PC-3 (cell line): ENCODE measurements around the gene C1QL2. TPM values are rescaled to one million over a fixed set of nuclear protein-coding genes. Genes with fewer than 3 reads are reported as not detected.

Experiments
- ATAC-seq: fragments of 200-7000 bp; cut with Tn5 transposase; 2 replicates; pipeline ENCODE4 v1.9.1; 2020; ENCODE audit warnings: mild to moderate bottlenecking, moderate library complexity
- BruUV-seq: library from RNA; stranded (reverse); fragments of 400-500 nt; replicated peaks from 2 replicates; lab custom pipeline; 2021; lab: Mats Ljungman, UMichigan
- CTCF ChIA-PET: fragments of 300-600 bp; sonication (Branson Sonifier 250); formaldehyde crosslinking; loops from one replicate; lab custom pipeline; 2022; ENCODE audit warnings: antibody characterized with exemption; lab: Charles Lee
- POLR2A ChIA-PET: fragments of 300-600 bp; sonication (Branson Sonifier 250); formaldehyde crosslinking; loops from one replicate; lab custom pipeline; 2022; ENCODE audit warnings: antibody characterized with exemption; ENCODE audit not compliant: unreplicated experiment; lab: Charles Lee
- DNase-seq: peaks from one replicate; pipeline ENCODE4 v3.0.0-alpha.2; 2015
- H2AFZ ChIP-seq: fragments of 300-600 bp; sonication (generic); 2 replicates; pipeline ENCODE4 v1.6.0; 2016; ENCODE audit warnings: antibody characterized with exemption, low read length
- H3F3A ChIP-seq: fragments of 300-600 bp; sonication (generic); one replicate; pipeline ENCODE4 v1.6.0; 2017; ENCODE audit warnings: antibody characterized with exemption, low read length, control low read depth, mild to moderate bottlenecking; ENCODE audit not compliant: unreplicated experiment
- H3K27ac ChIP-seq: fragments of 300-600 bp; sonication (generic); 2 replicates; pipeline ENCODE4 v1.5.1; 2016; ENCODE audit warnings: mild to moderate bottlenecking, low read length
- H3K27me3 ChIP-seq: fragments of 300-600 bp; sonication (generic); 2 replicates; pipeline ENCODE4 v1.6.1; 2016; ENCODE audit warnings: low read length, mixed read lengths
- H3K36me3 ChIP-seq: fragments of 300-600 bp; sonication (generic); 2 replicates; pipeline ENCODE4 v1.6.1; 2016; ENCODE audit warnings: low read depth, mixed run types, low read length, mixed read lengths
- H3K4me1 ChIP-seq: fragments of 300-600 bp; sonication (generic); 2 replicates; pipeline ENCODE4 v1.5.1; 2016; ENCODE audit warnings: low read length; ENCODE audit not compliant: insufficient read depth
- H3K4me2 ChIP-seq: fragments of 300-600 bp; sonication (generic); 2 replicates; pipeline ENCODE4 v1.6.0; 2016; ENCODE audit warnings: low read length
- H3K4me3 ChIP-seq: fragments of 300-600 bp; sonication (generic); 2 replicates; pipeline ENCODE4 v1.5.1; 2016; ENCODE audit warnings: mild to moderate bottlenecking, low read length, mixed read lengths
- H3K79me2 ChIP-seq: fragments of 300-600 bp; sonication (generic); 2 replicates; pipeline ENCODE4 v1.6.1; 2017; ENCODE audit warnings: low read length, mixed read lengths
- H3K9ac ChIP-seq: fragments of 300-600 bp; sonication (generic); 2 replicates; pipeline ENCODE4 v1.6.0; 2016; ENCODE audit warnings: mild to moderate bottlenecking, low read length
- H3K9me2 ChIP-seq: fragments of 300-600 bp; sonication (generic); replicated peaks from 2 replicates; pipeline ENCODE4 v1.6.1; 2016; ENCODE audit warnings: mixed run types, low read length, mixed read lengths
- H3K9me3 ChIP-seq: fragments of 300-600 bp; sonication (generic); 2 replicates; pipeline ENCODE4 v1.6.1; 2016; ENCODE audit warnings: low read length, mixed read lengths
- H4K20me1 ChIP-seq: fragments of 300-600 bp; sonication (generic); 2 replicates; pipeline ENCODE4 v1.6.1; 2016; ENCODE audit warnings: low read length, mixed read lengths
- EZH2 ChIP-seq: fragments of 300-600 bp; sonication (generic); IDR thresholded peaks from one replicate; pipeline ENCODE4 v1.6.1; 2017; ENCODE audit warnings: antibody characterized with exemption, mild to moderate bottlenecking, low read length; ENCODE audit not compliant: unreplicated experiment
- EZH2phosphoT487 ChIP-seq: fragments of 300-600 bp; sonication (generic); IDR thresholded peaks from 2 replicates; pipeline ENCODE4 v1.6.1; 2018; ENCODE audit warnings: mild to moderate bottlenecking, antibody characterized with exemption, low read length, borderline replicate concordance
- intact Hi-C: fragments of 100-400 bp; cut with micrococcal nuclease; formaldehyde crosslinking; loops from 2 replicates; pipeline ENCODE4 v1.9.0; 2023
- total RNA-seq: library from RNA; depleted of rRNA; stranded (reverse); fragments of >200 nt; gene quantifications from 2 replicates; pipeline ENCODE4 v1.2.3, GENCODE V29; 2014
- TF ChIP-seq, protein P1 (sequence below): fragments of 300-600 bp; sonication (generic); conservative IDR thresholded peaks from 2 replicates; pipeline ENCODE4 v1.5.1; 2017; ENCODE audit warnings: antibody characterized with exemption, low read depth, mild to moderate bottlenecking, low read length

C1QL2 gene
- total RNA-seq, 1 experiment from 2014 or later, result not detected

DNA sequence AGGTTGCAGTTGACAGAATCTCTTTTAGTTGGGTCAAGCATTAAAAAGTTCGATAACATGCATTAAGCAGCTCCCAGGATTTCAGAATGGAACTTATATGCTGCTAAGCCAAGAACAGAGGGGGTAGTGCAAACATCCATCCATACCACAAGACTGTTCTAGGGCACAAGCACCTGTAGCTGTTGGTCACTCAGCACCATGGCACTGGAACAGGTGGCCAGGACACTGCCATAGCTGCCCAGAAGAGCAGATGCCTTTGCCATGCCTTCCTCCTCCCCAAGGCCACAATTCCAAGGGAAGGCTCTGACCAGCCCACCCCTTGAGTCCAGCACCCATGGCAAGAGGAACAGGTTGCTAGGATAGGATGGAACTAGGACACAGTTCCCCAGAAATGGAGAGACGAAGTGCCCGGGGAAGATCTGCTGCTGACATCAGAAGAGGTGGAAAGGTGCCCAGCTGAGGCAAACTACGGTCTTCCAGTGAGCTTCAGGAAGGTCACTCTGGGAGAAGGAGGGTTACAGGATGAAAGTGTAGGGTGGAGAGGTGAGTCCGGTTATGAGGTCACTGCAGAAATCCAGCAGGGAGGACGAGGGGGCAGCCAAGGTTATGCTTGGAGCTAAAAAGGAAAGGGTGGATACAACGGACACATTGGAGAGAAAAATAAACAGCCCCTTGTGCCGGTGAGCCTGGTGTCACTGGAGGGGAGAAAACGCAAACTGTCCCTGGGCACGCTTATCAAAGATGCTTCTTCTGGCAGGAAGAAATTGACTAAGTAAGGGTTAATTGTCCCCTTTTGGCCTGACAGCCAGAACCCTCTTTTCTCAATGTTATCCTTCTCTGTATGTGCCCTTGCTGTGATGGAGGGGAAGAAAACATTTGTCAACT lies 41.9 kb downstream of the C1QL2 start:
- POLR2A ChIA-PET, result no interaction called here
- ATAC-seq (no peak), DNase-seq (no peak)
- Histone ChIP-seq H3K4me2 (no peak overlapping the region), H3K79me2 (no peaks in the 10 kb centered on the region), H3K9me2 (no peaks in the 10 kb centered on the region), H3K9me3 (no peaks in the 10 kb centered on the region; the same call in 1 of the 2 replicates), H3K27ac (no peak overlapping the region), H4K20me1 (no peaks in the 10 kb centered on the region), H3K36me3 (no peaks in the 10 kb centered on the region), H2AFZ (no peak overlapping the region), H3K4me1 (0 out of 2 replicates have a peak, but pooled peaks cover 3% of the 10 kb centered on the region), H3F3A (no peaks in the 10 kb centered on the region), H3K9ac (no peak overlapping the region), H3K27me3 (peaks cover 42% of the 10 kb centered on the region), H3K4me3 (no peak overlapping the region)
- intact Hi-C loops, result no loop called here
- no peak for TF ChIP-seq EZH2phosphoT487
- TF ChIP-seq EZH2, result no peak
- TF ChIP-seq, protein P1, sequence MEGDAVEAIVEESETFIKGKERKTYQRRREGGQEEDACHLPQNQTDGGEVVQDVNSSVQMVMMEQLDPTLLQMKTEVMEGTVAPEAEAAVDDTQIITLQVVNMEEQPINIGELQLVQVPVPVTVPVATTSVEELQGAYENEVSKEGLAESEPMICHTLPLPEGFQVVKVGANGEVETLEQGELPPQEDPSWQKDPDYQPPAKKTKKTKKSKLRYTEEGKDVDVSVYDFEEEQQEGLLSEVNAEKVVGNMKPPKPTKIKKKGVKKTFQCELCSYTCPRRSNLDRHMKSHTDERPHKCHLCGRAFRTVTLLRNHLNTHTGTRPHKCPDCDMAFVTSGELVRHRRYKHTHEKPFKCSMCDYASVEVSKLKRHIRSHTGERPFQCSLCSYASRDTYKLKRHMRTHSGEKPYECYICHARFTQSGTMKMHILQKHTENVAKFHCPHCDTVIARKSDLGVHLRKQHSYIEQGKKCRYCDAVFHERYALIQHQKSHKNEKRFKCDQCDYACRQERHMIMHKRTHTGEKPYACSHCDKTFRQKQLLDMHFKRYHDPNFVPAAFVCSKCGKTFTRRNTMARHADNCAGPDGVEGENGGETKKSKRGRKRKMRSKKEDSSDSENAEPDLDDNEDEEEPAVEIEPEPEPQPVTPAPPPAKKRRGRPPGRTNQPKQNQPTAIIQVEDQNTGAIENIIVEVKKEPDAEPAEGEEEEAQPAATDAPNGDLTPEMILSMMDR, result no peak
- CTCF ChIA-PET, result no interaction called here
- no TSS peak for BruUV-seq

DNA sequence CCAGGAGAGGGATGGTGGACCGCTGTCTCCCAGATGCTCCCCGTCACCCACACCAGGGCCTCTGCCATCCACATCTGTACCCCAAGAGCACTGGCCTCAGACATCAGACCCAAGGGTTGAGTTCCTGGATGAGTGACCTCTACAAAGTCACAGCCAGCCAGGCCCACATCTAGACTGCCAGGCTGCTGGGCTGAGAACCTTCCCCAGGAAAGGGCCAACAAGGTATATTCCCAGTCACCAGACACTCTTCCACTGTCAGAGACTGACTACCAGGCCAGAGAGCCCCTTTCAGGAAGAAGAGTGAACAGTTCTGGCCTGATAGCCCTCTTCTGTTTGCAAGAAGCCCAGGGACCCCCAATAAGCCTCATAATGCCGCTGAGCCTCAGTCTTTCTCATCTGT lies 44.3 kb downstream of the C1QL2 start:
- no TSS peak for BruUV-seq
- H3K4me1 ChIP-seq, result 0 out of 2 replicates have a peak, but pooled peaks cover 3% of the 10 kb centered on the region
- ChIA-PET CTCF (interaction anchor here (0.6 kb wide), 1 partner anchor 10 kb away, joined by 4 read pairs; no protein-coding TSS in a partner anchor), POLR2A (no interaction called here)
- no peaks in the 10 kb centered on the region for H4K20me1 ChIP-seq
- DNase-seq, result no peak
- H2AFZ ChIP-seq, result no peak overlapping the region
- TF ChIP-seq EZH2phosphoT487 (no peak), EZH2 (no peak)
- TF ChIP-seq, protein P1, result no peak
- no peaks in the 10 kb centered on the region for H3F3A ChIP-seq
- H3K27ac ChIP-seq, result no peak overlapping the region
- H3K36me3 ChIP-seq, result peaks cover 6% of the 10 kb centered on the region; the same call in 1 of the 2 replicates
- intact Hi-C loops, result no loop called here
- peaks cover 21% of the 10 kb centered on the region for H3K27me3 ChIP-seq
- peaks cover 20% of the 10 kb centered on the region for H3K9me3 ChIP-seq
- ATAC-seq, result no peak
- H3K79me2 ChIP-seq, result no peaks in the 10 kb centered on the region
- H3K4me3 ChIP-seq, result no peak overlapping the region
- no peak overlapping the region for H3K4me2 ChIP-seq
- H3K9ac ChIP-seq, result no peak overlapping the region
- H3K9me2 ChIP-seq, result no peaks in the 10 kb centered on the region

DNA sequence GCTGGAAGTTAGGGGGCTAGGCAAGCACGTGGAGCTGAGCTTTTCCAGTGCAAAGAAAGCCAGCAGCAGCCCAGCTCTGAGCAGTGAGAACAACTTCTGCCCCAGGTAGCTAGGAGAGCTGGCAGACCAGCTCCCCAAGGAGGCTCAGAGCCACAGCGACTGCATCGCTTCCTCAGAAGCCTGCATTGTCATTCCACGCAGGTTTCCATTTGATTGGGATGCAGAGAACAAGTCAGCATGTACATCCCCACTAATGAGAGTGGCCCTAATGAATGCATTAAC lies 45.1 kb downstream of the C1QL2 start:
- POLR2A ChIA-PET, result no interaction called here
- no TSS peak for BruUV-seq
- H3K9ac ChIP-seq, result no peak overlapping the region
- H3K27ac ChIP-seq, result no peak overlapping the region
- H3K4me3 ChIP-seq, result no peak overlapping the region
- no peak for DNase-seq
- H3K4me2 ChIP-seq, result no peak overlapping the region
- 0 out of 2 replicates have a peak, but pooled peaks cover 3% of the 10 kb centered on the region for H3K4me1 ChIP-seq
- no peak overlapping the region for H2AFZ ChIP-seq
- no peak for TF ChIP-seq EZH2
- no peak for TF ChIP-seq EZH2phosphoT487
- TF ChIP-seq, protein P1, result no peak
- intact Hi-C loops, result no loop called here
- CTCF ChIA-PET, result no interaction called here
- no peaks in the 10 kb centered on the region for H3F3A ChIP-seq
- no peak for ATAC-seq
- no peaks in the 10 kb centered on the region for H3K79me2 ChIP-seq
- peaks cover 13% of the 10 kb centered on the region for H3K27me3 ChIP-seq
- no peaks in the 10 kb centered on the region for H4K20me1 ChIP-seq
- peaks cover 20% of the 10 kb centered on the region for H3K9me3 ChIP-seq
- no peaks in the 10 kb centered on the region for H3K9me2 ChIP-seq
- peaks cover 6% of the 10 kb centered on the region; the same call in 1 of the 2 replicates for H3K36me3 ChIP-seq
